ENCODE results near the gene DPRX.
A peak's percentile ranks its signal among the peaks of the same experiment; 100 is the strongest.
"Not testable (repeated sequence)": the region's sequence is repeated elsewhere in the genome, so short reads cannot be mapped to it uniquely, and the experiment has no call there.

DPRX gene

DNA sequence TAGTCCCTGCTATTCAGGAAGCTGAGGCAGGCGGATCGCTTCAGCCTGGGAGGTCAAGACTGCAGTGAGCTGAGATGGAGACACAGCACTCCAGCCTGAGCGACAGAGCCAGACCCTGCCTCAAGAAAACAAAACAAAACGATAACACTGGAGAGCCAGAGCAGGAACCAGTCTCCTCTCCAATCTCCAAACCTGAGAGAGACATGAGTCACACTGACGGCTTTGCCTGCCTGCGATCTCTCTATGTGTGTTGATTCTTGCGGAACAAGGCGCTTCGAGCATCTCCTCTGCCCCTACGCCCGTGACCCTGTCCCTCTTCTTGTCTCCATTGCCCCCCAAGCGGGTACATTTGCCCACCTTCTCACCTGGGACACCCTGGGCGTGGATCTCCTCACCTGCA lies 15.6 kb downstream of the DPRX start:
- DNase-seq, result no peak

DNA sequence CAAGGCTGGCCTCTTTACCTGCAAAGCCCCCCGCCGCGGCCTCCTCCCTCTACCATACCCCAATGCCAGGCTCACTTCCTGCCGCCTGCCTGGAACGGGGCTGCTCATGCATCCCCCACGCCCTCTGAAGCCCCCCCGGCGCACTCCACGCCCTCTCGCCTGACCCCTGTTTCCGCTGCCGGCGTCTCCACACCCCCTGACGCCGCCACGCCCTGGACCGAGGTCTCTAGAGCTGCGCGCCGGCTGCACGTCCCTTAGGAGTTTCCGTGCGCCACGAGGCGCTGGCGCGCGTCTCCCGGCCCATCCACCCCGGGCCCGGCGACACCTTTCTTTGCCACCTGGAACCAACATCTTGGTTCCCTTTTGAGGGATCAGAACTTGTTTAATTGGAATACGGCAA lies 16.0 kb downstream of the DPRX start:
- no peak for DNase-seq

DNA sequence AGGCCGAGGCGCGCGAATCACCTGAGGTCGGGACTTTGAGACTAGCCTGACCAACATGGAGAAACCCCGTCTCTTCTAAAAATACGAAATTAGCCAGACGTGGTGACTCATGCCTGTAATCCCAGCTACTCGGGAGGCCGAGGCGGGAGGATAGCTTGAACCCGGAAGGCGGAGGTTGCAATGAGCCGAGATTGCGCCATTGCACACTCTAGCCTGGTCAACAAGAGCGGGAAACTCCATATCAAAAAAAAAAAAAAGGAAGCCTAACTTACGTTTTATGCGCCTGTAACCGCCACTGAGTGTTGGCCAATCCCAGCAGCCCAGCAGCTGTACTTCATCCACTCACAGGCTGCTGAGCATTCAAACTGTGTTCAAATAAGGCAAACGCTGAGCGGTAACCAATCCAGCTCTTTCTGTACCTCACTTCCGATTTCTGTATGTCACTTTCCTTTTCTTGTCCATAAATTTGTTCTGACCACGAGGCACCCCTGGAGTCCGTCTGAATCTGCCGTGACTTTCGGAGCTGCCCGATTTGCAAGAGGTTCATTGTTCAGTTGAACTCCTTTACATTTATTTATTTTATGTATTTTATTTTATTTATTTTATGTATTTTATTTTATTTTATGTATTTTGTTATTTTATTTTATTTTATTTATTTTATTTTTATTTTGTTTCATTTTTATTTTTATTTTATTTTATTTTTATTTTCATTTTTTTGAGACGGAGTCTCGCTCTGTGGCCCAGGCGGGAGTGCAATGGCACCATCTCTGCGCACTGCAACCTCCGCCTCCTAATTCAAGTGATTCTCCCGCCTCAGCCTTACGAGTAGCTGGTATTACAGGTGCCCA lies 18.2 kb downstream of the DPRX start:
- DNase-seq, result no peak

DNA sequence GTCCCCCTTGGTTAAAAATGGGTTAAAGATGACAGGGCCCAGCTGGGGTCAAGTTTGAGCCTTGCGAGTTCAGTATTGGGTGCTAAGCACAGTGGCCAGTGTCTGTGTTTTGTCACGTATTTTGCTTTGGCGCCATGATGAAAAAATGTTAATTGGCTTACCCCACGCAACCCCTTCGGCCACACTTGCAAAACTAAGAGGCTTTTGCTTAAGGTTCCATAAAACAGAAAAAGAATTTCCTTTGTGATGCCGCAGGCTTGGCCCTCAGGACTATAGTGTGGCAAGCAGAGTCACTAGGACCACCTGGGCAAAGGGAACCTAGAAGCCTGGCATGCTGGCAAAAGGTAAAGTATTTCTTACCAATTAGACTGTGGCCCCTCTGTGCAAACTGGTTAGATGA lies 20.7 kb downstream of the DPRX start:
- DNase-seq, result no peak

DNA sequence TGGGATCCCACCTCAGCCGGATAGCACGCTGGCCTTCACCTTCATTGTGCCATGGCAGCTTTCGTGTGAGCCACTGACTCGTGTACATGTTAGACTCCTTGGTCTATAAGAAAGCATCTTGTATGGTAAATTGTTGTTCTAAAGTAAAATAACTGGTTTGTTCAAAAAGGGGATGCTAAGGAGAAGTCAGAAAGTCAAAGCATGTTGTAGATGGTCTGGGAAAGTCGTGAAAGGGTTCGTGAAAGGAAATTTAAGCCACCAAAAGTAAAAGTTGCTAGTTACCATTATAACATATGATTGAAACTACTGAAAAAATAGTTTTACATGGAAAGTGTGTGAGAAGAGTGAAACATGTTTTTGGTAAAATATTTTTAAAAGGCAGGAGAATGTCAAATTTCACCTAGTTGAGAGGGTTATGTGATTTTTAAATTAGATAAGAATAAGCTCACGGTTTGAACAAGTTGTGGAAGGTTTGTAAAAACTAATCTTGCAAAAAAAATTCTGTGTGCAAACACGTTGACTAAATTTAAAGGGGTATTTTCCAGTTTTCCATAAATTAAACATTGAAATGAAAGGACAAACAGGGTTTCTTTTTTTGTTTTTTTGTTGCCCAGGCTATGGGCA lies 23.4 kb downstream of the DPRX start:
- no peak for DNase-seq

DNA sequence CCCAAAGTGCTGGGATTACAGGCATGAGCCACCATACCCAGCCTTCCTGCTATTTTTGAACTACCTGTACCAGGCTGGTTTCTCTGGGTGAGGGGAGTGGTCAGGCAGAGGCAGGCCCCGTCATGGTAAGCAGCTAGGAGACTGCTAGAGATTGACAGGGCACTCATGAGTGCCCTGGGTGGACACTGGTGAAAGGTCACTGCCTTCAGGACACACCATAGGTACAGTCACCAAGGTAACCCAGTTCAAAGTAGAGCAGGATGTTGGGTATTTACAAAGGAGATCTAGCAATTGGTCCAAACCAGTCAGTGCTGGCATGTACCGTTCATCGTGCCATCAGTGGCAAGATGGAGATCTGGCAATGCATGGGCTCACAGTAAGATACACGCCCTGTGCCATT lies 25.5 kb downstream of the DPRX start:
- DNase-seq, result no peak

DNA sequence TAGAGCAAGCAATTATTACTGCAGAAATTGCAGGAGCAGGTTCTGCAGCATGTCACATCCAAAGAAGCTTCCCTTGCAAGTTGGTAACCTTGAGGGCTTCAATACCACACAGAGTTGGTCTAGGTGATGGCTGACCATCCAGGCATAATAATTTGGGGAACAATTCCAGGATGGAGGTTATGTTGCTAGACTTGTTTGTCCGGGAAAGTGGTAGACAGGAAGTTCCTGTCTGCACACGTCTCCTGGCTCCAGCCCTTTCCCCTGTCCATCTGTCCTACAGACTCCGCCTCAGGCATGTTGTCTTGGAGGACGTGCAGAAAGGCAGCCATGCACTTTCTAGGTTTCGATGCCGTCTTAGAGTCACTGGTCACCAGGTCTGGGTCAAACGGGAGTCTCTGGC lies 26.0 kb downstream of the DPRX start:
- no peak for DNase-seq

DNA sequence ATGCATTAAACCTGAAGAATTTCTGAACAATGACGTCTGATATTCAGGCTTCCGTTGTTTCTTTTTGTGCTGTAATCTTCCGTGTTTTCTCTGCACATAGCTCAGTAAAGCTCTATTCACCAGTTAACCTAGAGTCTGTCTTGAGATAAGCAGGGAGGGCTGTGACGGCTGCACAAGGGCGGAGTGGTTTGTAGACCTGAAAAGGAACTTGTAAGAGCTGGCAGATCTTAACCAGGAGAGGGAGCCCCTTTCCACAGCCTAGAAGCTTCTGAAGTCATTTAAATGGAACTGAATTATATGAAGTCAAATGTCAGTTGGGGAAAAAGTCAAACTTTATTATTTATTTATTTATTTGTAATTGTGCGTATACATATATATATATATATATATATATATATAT lies 27.5 kb downstream of the DPRX start:
- peak; percentile 71 for DNase-seq

DNA sequence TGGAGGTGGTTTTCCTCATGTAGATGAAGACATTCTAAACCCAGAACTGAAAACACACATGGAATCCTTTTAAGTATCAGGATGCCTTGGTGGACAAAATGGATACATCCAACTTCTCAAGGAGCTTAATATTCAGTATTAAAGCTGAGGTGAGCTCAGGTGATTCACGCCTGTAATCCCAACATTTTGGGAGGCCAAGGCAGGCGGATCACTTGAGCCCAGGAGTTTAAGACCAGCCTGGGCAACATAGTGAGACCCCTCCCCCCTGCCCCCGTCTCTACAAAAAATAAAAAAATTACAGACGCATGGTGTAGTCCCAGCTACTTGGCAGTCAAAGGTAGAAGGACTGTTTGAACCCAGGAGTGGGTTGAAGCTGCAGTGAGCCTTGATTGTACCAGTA lies 28.8 kb downstream of the DPRX start:
- no peak for DNase-seq

DNA sequence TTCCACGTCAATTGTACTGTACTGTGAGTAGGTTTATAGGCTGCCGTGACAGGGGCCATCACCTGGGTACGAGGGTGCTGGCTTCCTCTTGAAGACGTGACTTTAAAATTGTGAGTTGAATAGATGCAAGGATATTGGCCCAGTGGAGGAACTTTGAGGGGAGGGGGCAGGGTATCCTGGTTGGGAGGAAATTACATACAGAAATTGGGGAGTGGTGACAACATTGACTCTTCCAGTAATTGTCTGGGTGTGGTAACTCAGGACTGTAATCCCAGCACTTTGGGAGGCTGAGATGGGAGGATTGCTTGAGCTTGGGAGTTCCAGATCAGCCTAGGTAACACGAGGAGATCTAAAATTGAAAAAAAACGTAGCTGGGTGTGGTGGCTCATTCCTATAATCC lies 30.4 kb downstream of the DPRX start:
- DNase-seq, result no peak

DNA sequence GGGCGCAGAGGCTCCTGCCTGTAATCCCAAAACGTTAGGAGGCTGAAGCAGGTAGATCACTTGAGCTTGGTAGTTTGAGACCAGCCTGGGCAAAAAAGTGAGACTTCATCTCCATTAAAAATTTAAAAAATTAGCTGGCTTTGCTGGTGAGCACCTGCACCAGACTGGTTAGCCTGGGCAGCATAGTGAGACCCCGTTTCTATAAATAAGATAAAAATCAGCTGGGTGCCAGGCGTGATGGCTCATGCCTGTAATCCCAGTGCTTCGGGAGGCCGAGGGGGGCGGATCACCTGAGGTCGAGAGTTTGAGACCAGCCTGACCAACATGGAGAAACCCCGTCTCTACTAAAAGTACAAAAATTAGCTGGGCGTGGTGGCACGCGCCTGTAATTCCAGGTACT lies 32.4 kb downstream of the DPRX start:
- DNase-seq, result no peak

DNA sequence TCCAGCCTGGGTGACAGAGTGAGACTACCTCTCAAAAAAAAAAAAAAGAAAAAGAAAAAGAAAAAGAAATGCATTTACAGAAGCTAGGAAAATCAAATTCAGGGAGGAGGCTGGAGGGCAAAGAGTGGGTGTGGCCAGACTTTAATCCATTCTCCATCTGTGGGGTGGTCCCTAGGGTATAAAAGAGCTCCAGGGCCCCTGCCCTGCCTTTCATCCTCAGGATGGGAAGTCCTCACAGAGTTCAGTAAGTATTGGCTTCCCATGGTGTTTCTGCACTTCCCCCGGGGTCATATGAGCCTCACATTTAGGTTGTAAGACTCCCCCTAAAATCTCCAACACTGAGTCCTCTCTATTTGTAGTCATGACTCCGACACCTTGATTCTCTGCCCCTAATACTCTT lies 33.0 kb downstream of the DPRX start:
- DNase-seq, result no peak

DNA sequence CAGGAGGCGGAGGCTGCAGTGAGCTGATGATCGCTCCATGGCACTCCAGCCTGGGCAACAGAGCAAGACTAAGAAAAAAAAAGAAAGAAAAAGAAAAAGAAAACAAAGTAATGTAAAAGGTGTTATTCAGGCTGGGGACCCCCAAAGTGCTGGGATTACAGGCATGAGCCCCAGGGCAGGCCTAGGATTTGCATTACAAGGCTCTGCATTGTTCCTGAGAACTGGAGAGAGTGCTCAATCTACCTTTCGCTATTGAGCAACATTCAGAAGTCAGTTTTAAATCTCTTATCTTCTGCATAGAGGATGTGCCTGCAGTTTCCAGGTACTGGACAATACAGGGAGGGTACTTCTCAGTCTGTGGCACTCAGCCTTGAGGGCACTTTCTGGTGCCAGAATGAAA lies 34.5 kb downstream of the DPRX start:
- DNase-seq, result not testable (repeated sequence)

DNA sequence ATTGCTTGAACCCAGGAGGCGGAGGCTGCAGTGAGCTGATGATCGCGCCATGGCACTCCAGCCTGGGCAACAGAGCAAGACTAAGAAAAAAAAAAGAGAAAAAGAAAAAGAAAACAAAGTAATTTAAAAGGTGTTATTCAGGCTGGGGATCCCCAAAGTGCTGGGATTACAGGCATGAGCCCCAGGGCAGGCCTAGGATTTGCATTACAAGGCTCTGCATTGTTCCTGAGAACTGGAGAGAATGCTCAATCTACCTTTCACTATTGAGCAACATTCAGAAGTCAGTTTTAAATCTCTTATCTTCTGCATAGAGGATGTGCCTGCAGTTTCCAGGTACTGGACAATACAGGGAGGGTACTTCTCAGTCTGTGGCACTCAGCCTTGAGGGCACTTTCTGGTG lies 37.0 kb downstream of the DPRX start:
- DNase-seq, result not testable (repeated sequence)

DNA sequence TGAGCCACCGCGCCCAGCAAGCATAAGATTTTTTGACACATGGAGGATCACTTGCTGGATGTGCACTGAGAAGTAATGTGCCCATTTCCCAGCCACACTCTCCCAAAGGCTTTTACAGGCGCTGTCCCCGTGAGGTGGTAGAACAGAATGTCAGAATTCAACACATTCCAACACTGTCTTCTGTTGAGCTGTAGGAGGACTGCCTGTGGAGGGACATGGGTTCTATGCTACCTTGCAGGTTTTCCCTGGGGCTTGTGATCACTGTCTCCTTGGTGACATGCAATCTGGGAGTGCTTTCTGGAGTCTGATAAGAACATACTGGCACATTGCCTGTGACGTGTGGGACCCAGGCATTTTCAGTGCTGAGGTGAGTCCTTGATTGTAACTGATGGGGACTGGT lies 38.5 kb downstream of the DPRX start:
- no peak for DNase-seq

DNA sequence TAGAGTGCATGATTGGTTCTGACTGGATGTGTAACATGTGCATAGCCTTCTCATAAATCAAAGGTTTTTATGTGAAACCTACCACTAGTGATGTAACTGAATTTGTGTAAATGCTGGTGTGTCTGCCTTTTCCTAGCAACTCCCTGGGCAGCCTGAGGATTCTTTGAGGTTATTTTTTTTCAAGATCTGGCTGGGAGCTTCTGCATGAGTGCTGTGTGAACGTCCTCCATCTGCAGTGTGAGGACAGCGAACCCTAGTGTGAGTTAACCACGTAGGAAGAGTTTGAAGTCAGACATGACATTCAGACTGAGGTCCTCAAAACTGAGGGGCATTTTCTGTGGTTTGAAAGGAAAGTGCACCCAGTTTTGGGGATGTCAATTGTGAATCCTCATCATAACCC lies 39.9 kb downstream of the DPRX start:
- no peak for DNase-seq

All from hematopoietic multipotent progenitor cell treated with erythropoietin and hydrocortisone succinate and interleukin-3 and kit ligand, for 8 days (in vitro differentiated cells).